Activated naive CD8-positive, alpha-beta T cell (primary cell): ENCODE data around the gene RAPGEF1.

ENCODE experiments used
- H3K27ac Mint-ChIP-seq: one replicate; pipeline ENCODE4 v1.8.0; 2021; ENCODE audit warnings: mixed read lengths
- H3K27me3 Mint-ChIP-seq: one replicate; pipeline ENCODE4 v1.8.0; 2021; ENCODE audit warnings: mixed read lengths
- H3K36me3 Mint-ChIP-seq: one replicate; pipeline ENCODE4 v1.8.0; 2021; ENCODE audit warnings: mixed read lengths
- H3K4me1 Mint-ChIP-seq: one replicate; pipeline ENCODE4 v1.8.0; 2021; ENCODE audit warnings: low read depth, mixed read lengths
- H3K4me3 Mint-ChIP-seq: one replicate; pipeline ENCODE4 v1.8.0; 2021; ENCODE audit warnings: mild to moderate bottlenecking, mixed read lengths
- H3K9me3 Mint-ChIP-seq: one replicate; pipeline ENCODE4 v1.8.0; 2021; ENCODE audit warnings: low read depth, mixed read lengths

RAPGEF1 gene

DNA sequence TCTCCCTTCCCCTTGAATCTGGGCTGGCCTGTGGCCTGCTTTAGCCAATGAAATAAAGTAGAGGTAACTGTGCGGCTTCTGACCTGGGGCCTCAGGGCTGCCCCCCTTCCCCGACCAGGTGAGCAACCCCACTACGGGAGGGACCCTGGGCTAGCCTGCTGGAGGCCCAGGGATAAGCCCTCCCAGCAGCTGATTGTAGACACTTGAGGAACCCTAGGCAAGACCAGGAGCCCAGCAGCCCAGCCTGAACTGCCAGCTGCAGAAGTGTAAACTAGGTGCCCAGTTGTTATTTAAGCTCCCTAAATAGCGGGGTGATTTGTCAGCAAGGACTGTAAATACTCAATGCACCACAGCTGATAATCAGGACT, 41.3 kb downstream of the RAPGEF1 start:
- Mint-ChIP-seq H3K4me1 (peaks cover 81% of the 10 kb centered on the region), H3K36me3 (peaks cover 4% of the 10 kb centered on the region), H3K27me3 (no peaks in the 10 kb centered on the region), H3K4me3 (no peak overlapping the region), H3K27ac (no peak overlapping the region), H3K9me3 (no peaks in the 10 kb centered on the region)

- no peak overlapping the region for H3K4me3 Mint-ChIP-seq
- no peaks in the 10 kb centered on the region for H3K27me3 Mint-ChIP-seq
- H3K9me3 Mint-ChIP-seq: no peaks in the 10 kb centered on the region
- peaks cover 4% of the 10 kb centered on the region for H3K36me3 Mint-ChIP-seq
- H3K27ac Mint-ChIP-seq: no peak overlapping the region
- peaks cover 82% of the 10 kb centered on the region for H3K4me1 Mint-ChIP-seq
Measured at GRCh38 chr9:131697908-131698617, 41.8 kb downstream of the RAPGEF1 start.

DNA sequence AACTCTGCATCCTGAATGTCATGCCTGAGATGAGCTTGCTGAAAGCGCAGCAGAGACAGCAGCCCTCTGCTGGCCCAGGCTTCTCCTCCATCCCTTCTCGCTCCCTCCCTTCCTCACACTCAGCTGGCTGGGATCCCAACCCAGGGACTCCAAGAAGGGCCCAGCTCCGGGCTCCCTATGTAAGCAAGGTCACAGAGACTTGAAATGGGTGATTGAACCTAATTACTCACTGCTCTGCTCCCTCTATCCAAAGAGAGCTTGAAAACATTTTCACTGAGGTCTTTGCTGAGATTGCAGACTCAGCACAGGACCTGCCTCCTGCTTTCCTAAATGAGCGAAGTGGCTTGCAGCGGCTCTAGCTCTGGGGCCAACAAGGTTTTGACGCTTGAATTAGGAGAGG, 42.8 kb downstream of the RAPGEF1 start:
- Mint-ChIP-seq H3K27ac (no peak overlapping the region), H3K36me3 (peaks cover 4% of the 10 kb centered on the region), H3K9me3 (no peaks in the 10 kb centered on the region), H3K27me3 (no peaks in the 10 kb centered on the region), H3K4me1 (peaks cover 87% of the 10 kb centered on the region), H3K4me3 (no peak overlapping the region)

- no peak overlapping the region for H3K27ac Mint-ChIP-seq
Measured at GRCh38 chr9:131695836-131696460, 43.9 kb downstream of the RAPGEF1 start.

DNA sequence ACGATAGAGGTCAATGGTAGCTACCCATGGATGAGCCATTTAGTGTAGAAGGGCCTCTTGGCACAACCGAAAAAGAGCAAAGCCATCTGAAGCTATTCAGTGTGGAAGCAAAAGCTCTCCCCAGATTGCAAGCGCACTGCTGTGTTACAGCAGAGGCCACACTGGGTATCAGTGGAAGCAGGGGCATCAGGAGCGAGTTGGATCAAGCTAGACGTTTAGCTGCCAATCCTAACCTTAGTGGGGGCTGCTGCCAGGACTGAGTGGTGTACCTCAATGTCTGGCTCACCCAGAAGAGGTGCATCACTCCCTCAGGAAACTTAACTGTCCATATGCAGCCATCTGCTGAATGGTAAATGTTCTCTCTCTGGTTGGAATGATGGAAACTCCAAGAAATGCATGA, 44.5 kb downstream of the RAPGEF1 start:
- H3K4me3 Mint-ChIP-seq: no peak overlapping the region
- H3K27ac Mint-ChIP-seq: no peak overlapping the region
- H3K4me1 Mint-ChIP-seq: peaks cover 93% of the 10 kb centered on the region
- no peaks in the 10 kb centered on the region for H3K9me3 Mint-ChIP-seq
- no peaks in the 10 kb centered on the region for H3K27me3 Mint-ChIP-seq
- H3K36me3 Mint-ChIP-seq: peaks cover 4% of the 10 kb centered on the region

More at GRCh38 chr9:131695836-131696460, 43.9 kb downstream of the RAPGEF1 start:
- peaks cover 4% of the 10 kb centered on the region for H3K36me3 Mint-ChIP-seq
- H3K27me3 Mint-ChIP-seq: no peaks in the 10 kb centered on the region
- H3K9me3 Mint-ChIP-seq: no peaks in the 10 kb centered on the region
- no peak overlapping the region for H3K4me3 Mint-ChIP-seq
- peaks cover 91% of the 10 kb centered on the region for H3K4me1 Mint-ChIP-seq

- no peaks in the 10 kb centered on the region for H3K36me3 Mint-ChIP-seq
- no peaks in the 10 kb centered on the region for H3K27me3 Mint-ChIP-seq
- H3K4me1 Mint-ChIP-seq: peaks cover 92% of the 10 kb centered on the region
- H3K27ac Mint-ChIP-seq: peak overlapping the region; percentile 42
- peak overlapping the region; percentile 1 for H3K4me3 Mint-ChIP-seq
- H3K9me3 Mint-ChIP-seq: no peaks in the 10 kb centered on the region
Measured at GRCh38 chr9:131693651-131694597, 46.0 kb downstream of the RAPGEF1 start.

- no peaks in the 10 kb centered on the region for H3K27me3 Mint-ChIP-seq
- H3K27ac Mint-ChIP-seq: no peak overlapping the region
- H3K9me3 Mint-ChIP-seq: no peaks in the 10 kb centered on the region
- H3K4me3 Mint-ChIP-seq: no peak overlapping the region
- H3K36me3 Mint-ChIP-seq: no peaks in the 10 kb centered on the region
- peaks cover 89% of the 10 kb centered on the region for H3K4me1 Mint-ChIP-seq
Measured at GRCh38 chr9:131692612-131693562, 47.0 kb downstream of the RAPGEF1 start.

DNA sequence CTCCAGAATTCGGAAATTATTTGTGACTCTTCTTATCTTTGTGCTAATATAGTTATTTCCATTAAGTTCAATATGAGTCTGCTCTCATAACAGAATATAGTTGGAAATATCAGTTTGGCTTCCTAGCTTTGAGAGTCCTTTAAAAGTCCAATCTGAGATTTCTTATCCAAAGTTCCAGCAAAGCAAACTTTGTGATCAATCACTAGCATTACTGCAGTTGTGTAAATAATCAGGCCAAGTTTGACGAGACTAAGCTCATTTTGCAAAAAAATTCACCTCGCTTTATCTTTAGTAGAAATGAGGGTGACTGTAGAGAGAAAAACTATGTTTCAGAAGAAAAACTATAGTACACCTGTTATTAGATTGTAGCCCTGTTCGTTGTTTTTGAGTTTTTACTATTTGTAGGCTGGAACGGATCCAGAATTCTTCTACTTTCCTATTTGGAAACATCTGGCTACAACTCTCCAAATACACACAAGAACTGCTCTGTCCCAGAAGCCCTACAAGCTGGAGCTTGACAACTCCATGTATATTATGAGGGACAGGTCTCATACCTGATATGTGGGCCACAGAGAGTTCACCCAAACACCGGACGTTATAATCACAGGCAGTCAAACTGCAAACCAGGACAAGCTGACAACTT, 47.8 kb downstream of the RAPGEF1 start:
- Mint-ChIP-seq H3K9me3 (no peaks in the 10 kb centered on the region), H3K4me1 (peaks cover 88% of the 10 kb centered on the region), H3K36me3 (no peaks in the 10 kb centered on the region), H3K27me3 (no peaks in the 10 kb centered on the region), H3K27ac (peak overlapping the region; percentile 43), H3K4me3 (peak overlapping the region; percentile 61)

DNA sequence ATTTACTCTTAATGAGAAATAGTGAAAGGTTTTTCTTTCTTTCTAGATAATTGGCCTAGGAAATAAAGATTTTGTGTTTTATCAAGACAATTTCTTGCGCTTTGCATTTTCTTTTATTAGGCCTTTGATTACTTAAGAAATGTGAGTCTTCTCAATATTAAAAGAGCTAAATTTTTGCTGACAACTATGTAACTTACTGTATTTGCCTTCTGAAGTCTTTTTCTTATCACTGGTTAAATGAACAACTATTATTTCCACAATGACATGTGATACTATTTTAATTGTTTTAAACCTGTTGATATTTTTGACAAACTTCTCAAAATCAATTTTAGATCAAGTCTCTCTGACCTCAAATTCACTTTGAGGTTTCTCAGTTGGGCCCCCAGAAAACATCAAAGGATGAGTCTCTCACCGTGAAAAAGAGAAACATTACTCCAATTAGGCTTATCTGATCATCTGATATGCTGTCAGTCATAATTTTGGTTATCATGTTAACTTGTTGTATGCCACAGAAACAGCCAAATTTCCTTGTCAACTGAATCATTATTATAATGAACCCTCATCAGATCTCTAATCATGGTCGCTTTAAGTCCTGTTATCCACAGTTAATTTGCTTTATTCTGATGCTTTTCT, 48.8 kb downstream of the RAPGEF1 start:
- H3K4me3 Mint-ChIP-seq: peak overlapping the region; percentile 70

GRCh38 chr9:131690462-131690861, 49.4 kb downstream of the RAPGEF1 start:
- Mint-ChIP-seq H3K4me3 (peak overlapping the region; percentile 21), H3K4me1 (peaks cover 82% of the 10 kb centered on the region), H3K36me3 (peaks cover 4% of the 10 kb centered on the region), H3K27me3 (no peaks in the 10 kb centered on the region), H3K9me3 (no peaks in the 10 kb centered on the region), H3K27ac (no peak overlapping the region)

More for the DNA sequence above, 48.8 kb downstream of the RAPGEF1 start:
- H3K27ac Mint-ChIP-seq: peak overlapping the region; percentile 74
- peaks cover 85% of the 10 kb centered on the region for H3K4me1 Mint-ChIP-seq
- no peaks in the 10 kb centered on the region for H3K9me3 Mint-ChIP-seq
- peaks cover 4% of the 10 kb centered on the region for H3K36me3 Mint-ChIP-seq
- H3K27me3 Mint-ChIP-seq: no peaks in the 10 kb centered on the region

DNA sequence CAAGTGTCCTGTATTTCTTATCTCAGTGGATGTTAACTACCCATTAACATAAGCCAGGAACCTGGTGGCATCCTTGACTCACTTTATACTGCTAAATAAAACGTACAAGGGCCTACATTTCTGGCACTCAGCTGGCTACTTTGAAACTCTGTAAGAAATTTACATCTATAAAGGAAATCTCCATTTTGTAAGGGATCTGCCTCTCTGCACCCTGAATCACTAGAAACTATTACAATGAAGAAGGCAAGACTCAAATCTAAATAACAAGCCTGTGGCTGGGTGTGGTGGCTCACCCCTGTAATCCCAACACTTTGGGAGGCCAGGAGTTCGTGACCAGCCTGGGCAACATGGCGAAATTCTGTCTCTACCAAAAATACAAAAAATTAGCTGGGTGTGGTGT, 51.5 kb downstream of the RAPGEF1 start:
- H3K27me3 Mint-ChIP-seq: no peaks in the 10 kb centered on the region

GRCh38 chr9:131685753-131686706, 53.8 kb downstream of the RAPGEF1 start:
- H3K27me3 Mint-ChIP-seq: no peaks in the 10 kb centered on the region
- peaks cover 57% of the 10 kb centered on the region for H3K4me1 Mint-ChIP-seq
- H3K27ac Mint-ChIP-seq: no peak overlapping the region
- H3K36me3 Mint-ChIP-seq: peaks cover 4% of the 10 kb centered on the region
- H3K9me3 Mint-ChIP-seq: no peaks in the 10 kb centered on the region
- no peak overlapping the region for H3K4me3 Mint-ChIP-seq

More for the DNA sequence above, 51.5 kb downstream of the RAPGEF1 start:
- no peak overlapping the region for H3K4me3 Mint-ChIP-seq
- peaks cover 71% of the 10 kb centered on the region for H3K4me1 Mint-ChIP-seq
- no peaks in the 10 kb centered on the region for H3K9me3 Mint-ChIP-seq
- peak overlapping the region; percentile 3 for H3K27ac Mint-ChIP-seq
- peaks cover 4% of the 10 kb centered on the region for H3K36me3 Mint-ChIP-seq
